ENCODE measurements around the gene LIPK. TPM values are rescaled to one million over a fixed set of nuclear protein-coding genes. Genes with fewer than 3 reads are reported as not detected.

LIPK gene
- total and polyA plus RNA-seq, 2 experiments from 2014 or later = not detected

GRCh38 chr10:88755753-88756152, 49.7 kb downstream of the LIPK start:
- H3K4me1 ChIP-seq (ENCODE audit: low read depth) = no peaks in the 10 kb centered on the region
- no peaks in the 10 kb centered on the region for H3K27me3 ChIP-seq
- no peak overlapping the region for H3K4me3 ChIP-seq
- TF ChIP-seq CTCF (IDR thresholded peaks at IDR 0.05; ENCODE audit: low read depth, low read length) = no peak
- DNase-seq (ENCODE audit: low read depth in 1 of 2, low spot score in 1 of 2) = no peak
- H3K36me3 ChIP-seq = no peaks in the 10 kb centered on the region
- no peak overlapping the region for H3K27ac ChIP-seq
- H3K9me3 ChIP-seq (ENCODE audit: low read depth) = no peaks in the 10 kb centered on the region

GRCh38 chr10:88756660-88757059, 50.6 kb downstream of the LIPK start:
- no peak for TF ChIP-seq CTCF (IDR thresholded peaks at IDR 0.05; ENCODE audit: low read depth, low read length)
- Histone ChIP-seq H3K9me3 (ENCODE audit: low read depth) (no peaks in the 10 kb centered on the region), H3K36me3 (no peaks in the 10 kb centered on the region), H3K4me1 (ENCODE audit: low read depth) (no peaks in the 10 kb centered on the region), H3K4me3 (no peak overlapping the region), H3K27ac (no peak overlapping the region), H3K27me3 (no peaks in the 10 kb centered on the region)
- no peak for DNase-seq (ENCODE audit: low read depth in 1 of 2, low spot score in 1 of 2)

- Histone ChIP-seq H3K9me3 (ENCODE audit: low read depth) (no peaks in the 10 kb centered on the region), H3K4me1 (ENCODE audit: low read depth) (peaks cover 16% of the 10 kb centered on the region), H3K27ac (no peak within 1 kb of the TSS), H3K36me3 (no peaks in the 10 kb centered on the region), H3K27me3 (no peaks in the 10 kb centered on the region), H3K4me3 (no peak within 1 kb of the TSS)
- DNase-seq (ENCODE audit: low read depth in 1 of 2, low spot score in 1 of 2) = no peak
- no peak for TF ChIP-seq CTCF (IDR thresholded peaks at IDR 0.05; ENCODE audit: low read depth, low read length)
Measured at GRCh38 chr10:88759366-88760101, 53.5 kb downstream of the LIPK start, which contains the start of gene LIPN. TSS of gene LIPN (plus strand) at chr10:88760020. CDS start at chr10:88761406, 1,386 bp downstream.

GRCh38 chr10:88762906-88763305, 56.9 kb downstream of the LIPK start:
- no peaks in the 10 kb centered on the region for H3K36me3 ChIP-seq
- H3K27me3 ChIP-seq = no peaks in the 10 kb centered on the region
- H3K4me3 ChIP-seq = no peak overlapping the region
- no peak overlapping the region for H3K27ac ChIP-seq
- peaks cover 16% of the 10 kb centered on the region for H3K4me1 ChIP-seq (ENCODE audit: low read depth)
- DNase-seq (ENCODE audit: low read depth in 1 of 2, low spot score in 1 of 2) = no peak
- no peaks in the 10 kb centered on the region for H3K9me3 ChIP-seq (ENCODE audit: low read depth)
- TF ChIP-seq CTCF (IDR thresholded peaks at IDR 0.05; ENCODE audit: low read depth, low read length) = no peak

- H3K27ac ChIP-seq = no peak overlapping the region
- no peak overlapping the region for H3K4me3 ChIP-seq
- no peaks in the 10 kb centered on the region for H3K27me3 ChIP-seq
- H3K36me3 ChIP-seq = no peaks in the 10 kb centered on the region
- no peaks in the 10 kb centered on the region for H3K9me3 ChIP-seq (ENCODE audit: low read depth)
- no peak for DNase-seq (ENCODE audit: low read depth in 1 of 2, low spot score in 1 of 2)
- no peak for TF ChIP-seq CTCF (IDR thresholded peaks at IDR 0.05; ENCODE audit: low read depth, low read length)
- H3K4me1 ChIP-seq (ENCODE audit: low read depth) = peaks cover 16% of the 10 kb centered on the region
Measured at GRCh38 chr10:88763441-88763840, 57.4 kb downstream of the LIPK start.
